Retina (tissue), 1 donor: ENCODE results near the gene FCRL4.
"Not testable (repeated sequence)": the region's sequence is repeated elsewhere in the genome, so short reads cannot be mapped to it uniquely, and the experiment has no call there.

Experiments
- DNase-seq: peaks from one replicate; pipeline ENCODE4 v3.0.0-alpha.2; 2016

FCRL4 gene

DNA sequence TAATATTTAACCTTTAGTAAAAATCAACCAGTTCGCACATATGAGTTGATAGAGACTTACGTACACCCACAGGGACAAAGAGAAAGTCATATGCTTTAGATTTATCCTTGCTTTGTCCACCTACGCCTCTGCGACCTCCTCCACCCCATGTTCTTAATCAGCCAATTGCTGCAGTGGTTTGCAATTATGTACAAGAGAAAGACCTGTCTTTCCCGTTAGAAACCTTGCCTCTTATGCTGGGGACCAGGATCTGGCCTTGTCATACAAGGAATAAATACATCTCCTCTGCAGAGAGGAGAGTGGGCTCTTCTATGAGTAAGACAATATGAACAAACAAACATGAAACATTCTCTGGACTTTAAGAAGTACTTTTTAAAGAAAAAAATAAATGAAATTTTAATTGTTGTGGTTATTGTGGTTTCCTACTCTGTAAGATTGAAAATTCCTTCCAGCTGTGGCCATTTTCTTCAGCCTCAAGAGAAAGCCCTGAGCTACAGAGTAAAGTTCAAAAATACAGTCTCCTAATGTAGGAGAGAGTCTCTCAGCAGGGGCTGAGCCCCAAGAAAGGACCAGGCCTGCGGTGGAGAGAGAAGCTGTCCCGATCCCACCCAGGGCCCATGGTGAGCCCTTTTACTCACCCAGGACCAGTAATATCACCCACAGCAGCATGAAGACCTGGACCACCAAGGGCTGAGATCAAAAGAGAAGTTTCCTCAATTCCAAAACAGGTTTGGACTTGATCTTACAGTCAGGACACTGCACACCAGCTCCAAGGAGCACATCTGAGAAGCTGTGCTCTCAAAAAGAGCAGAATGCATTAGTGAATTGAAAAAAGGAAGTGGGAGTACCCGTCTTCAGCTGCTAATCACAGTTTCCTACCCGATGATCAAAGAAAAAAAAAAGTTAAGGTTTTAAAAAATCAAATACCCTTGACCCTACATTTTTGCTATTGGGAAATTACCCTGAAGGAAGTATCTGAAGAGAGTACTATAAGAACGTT is 45.9 kb downstream of the FCRL4 start, which contains the start of gene FCRL5:
TSS of gene FCRL5 (minus strand) at position 822 of the 1,000 bp plus-strand sequence. CDS start at position 669, 153 bp downstream.
- no peak for DNase-seq

- DNase-seq = not testable (repeated sequence)
Measured at GRCh38 chr1:157548081-157548480, 49.8 kb downstream of the FCRL4 start.

GRCh38 chr1:157542676-157543075 is 55.2 kb downstream of the FCRL4 start:
- DNase-seq = no peak

- DNase-seq = no peak
Measured at GRCh38 chr1:157540852-157541251, 57.0 kb downstream of the FCRL4 start.

- no peak for DNase-seq
Measured at GRCh38 chr1:157540160-157540748, 57.6 kb downstream of the FCRL4 start.

DNA sequence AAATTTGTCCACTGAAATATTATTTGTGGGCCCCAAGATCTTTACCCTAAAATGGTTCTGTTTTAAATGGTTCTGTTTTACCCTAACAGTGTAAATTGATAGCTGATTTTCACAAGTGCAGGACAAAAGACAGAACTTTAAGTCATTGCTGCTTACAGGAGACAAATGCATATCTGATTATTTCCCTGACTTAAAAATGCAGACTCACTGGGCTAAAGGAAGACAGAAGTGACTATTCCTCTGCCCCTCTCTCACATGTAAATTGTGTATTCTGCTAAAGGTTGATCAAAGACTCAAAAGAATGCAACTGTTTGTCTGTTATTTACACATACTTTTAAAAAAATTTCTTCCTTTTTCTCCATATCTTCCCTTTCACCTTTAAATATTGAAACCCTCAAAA is 58.3 kb downstream of the FCRL4 start:
- DNase-seq = no peak

DNA sequence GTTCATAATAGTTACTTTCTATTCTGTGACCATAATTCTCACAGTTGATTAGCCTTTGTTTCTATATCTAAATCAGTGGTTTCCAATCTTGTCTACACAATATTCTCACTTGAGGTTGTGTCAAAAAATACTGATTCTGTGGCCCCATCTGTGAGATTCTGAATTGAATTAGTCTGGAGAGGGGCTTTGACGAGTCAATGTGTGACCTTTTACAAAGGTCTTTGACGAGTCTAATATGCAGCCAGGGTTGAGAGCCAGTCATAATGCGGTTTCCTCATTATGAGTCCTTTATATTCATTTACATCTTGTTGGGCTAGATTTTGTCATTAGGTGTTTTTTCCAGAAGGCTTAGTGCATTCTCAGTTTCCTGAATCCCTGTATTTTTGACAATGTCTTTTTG is 65.3 kb downstream of the FCRL4 start:
- no peak for DNase-seq

GRCh38 chr1:157523774-157524493 is 74.0 kb downstream of the FCRL4 start:
- DNase-seq = no peak
